LoVo (cell line): Measurements from ENCODE around the gene CD300E.
A peak's percentile ranks its signal among the peaks of the same experiment; 100 is the strongest.
"Not testable (repeated sequence)": the region's sequence is repeated elsewhere in the genome, so short reads cannot be mapped to it uniquely, and the experiment has no call there.

ENCODE experiments used
- DNase-seq: peaks from one replicate; pipeline ENCODE4 v3.0.0-alpha.2; 2016; ENCODE audit warnings: low spot score

CD300E gene

DNA sequence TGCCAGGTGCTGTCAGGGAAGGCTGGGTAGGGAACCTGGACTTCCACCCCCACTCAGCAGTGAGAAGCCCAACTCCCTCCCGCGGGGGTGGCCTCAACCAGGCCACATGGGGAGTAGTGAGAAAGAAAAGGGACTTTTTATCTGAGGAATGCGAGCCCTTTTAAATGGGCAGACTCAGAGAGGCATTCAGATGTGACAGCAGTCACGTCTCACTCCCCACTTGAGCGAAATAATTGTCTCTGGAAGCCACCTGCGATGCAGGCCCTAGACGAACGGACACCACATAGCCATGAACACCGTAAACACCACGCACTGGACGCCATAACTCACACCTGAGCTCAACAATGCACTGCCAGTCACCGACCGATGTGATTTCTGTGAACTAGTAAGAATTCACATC lies 11.9 kb upstream of the CD300E start:
- no peak for DNase-seq

- no peak for DNase-seq
These were observed 9.8 kb upstream of the CD300E start for GRCh38 chr17:74633326-74633725.

GRCh38 chr17:74632617-74633016 lies 9.1 kb upstream of the CD300E start:
- no peak for DNase-seq

DNA sequence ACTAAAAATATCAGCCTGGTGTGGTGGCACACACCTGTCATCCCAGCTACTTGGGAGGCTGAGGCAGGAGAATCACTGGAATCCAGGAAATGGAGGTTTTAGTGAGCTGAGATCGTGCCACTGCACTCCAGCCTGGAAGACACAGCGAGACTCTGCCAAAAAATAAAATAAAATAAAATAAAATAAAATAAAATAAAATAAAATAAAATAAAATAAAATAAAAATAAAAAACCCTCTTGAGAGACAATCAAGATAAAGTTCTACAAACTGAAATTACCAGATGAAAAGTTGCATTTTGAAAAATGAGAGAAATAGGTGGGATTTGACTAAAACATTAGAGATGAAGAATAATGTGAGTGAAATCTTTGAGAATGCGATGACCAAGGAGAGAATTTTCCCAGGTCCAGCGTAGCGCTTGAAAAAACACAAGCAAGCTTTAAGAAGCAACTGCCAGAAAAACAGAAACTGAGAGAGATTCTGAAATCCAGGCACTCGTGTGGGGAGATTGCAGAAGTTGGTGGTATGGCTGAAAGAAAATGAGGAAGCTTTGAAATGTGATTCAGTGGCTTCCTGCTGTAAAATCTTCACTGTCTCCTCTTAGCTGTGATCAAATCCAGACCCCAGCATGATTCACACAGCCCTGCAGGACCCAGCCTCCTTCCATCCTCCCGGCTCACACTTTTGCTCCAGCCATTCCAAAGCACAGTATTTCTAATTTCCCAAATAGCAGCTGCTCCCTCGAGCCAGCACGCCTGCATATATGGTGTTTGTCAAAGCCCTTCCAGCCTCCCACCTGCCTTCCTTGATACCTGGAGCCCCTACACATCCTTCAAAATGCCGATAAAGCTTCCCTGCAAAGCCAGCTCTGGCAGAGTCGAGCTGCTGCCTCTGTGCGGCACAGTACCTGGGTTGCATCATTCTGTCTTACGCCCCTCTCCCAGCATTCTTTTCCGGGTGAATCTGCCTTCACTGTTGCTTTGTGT lies 8.2 kb upstream of the CD300E start:
- DNase-seq, result no peak

- not testable (repeated sequence) for DNase-seq
These were observed 6.7 kb upstream of the CD300E start for GRCh38 chr17:74630251-74630650.

DNA sequence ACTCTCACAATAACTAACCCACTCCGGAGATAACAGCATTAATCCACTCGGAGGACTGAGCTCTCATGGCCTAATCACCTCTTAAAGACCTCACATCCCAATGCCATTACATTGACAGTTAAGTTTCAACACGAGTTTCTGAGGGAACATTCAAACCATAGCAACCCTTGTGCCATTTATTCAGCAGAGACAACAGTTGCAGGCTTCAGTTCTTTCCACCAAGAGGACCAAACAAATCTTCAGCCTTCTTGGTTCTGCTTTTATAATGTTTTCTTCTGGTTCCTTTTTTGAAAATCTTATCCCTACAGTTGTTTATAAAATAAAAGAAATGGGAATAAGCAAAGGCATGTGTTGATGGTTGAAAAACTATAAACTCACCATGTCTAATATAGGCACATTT lies 2.1 kb upstream of the CD300E start:
- no peak for DNase-seq

DNA sequence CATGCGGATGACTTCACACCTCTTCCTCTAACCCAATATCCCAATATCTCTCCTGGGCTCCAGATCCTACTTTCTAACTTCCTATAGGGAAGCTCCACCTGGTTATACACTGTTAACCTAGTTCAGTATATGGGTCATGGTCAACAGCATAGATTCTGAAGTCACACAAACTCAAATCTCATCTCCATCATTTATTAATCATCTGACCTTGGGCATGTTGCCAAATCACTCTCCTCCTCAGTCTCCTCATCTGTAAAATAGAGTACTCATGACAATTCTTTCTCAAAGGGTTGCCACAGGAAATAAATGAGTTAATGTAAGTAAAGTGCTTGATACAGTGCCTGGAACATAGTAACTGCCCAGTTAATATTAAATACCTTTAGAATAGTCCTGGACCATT lies 593 bp upstream of the CD300E start:
- no peak for DNase-seq

DNA sequence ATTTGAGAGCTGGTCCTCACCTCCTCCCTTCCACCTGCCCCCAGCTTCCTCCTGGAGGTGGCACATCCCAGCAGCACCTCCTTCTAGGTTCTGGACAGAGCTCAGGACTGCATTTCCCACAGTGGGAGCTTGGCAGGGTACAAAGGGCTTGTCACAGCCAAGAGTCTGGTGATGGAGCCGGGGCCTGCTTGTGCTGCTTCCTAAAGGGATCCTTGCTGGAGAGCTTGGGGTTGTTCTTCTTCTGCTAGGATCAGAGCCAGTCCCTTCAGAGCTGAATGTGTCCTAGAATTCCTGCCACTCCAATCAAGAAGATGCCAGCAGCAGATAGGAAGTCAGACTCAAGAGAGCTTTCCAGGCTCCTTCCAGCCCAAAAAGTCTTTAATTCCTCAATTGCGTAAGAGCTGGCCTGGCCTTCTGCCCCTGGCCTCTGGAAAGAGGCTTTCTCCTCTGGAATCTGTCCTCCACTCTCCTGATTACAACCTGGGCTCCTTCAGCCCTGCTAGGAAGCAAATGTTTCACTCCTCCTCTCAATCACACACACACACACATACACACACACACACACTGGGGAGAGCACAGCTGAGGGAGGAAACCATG lies 4.4 kb downstream of the CD300E start:
- DNase-seq, result no peak

GRCh38 chr17:74618451-74618850 lies 5.1 kb downstream of the CD300E start:
- DNase-seq, result no peak

DNA sequence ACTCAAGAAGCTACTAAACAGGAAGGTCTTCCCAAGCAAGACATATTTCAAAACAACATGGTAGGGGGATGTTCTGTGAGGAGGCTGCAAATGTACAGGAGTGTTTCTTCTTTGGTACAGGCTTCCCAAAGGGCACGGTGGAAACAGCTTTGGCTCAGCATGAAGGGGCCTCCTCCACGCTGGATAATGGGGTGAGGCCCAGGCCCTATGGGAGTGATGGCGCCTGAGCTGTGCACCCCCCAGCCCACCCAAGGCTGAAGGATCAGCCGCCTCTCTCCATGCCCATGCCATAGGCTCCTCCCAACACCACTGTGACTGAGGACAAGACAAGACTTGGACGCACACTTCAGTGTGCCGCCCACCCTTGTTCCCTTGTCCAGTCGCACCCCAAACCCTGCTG lies 6.8 kb downstream of the CD300E start:
- DNase-seq, result no peak

DNA sequence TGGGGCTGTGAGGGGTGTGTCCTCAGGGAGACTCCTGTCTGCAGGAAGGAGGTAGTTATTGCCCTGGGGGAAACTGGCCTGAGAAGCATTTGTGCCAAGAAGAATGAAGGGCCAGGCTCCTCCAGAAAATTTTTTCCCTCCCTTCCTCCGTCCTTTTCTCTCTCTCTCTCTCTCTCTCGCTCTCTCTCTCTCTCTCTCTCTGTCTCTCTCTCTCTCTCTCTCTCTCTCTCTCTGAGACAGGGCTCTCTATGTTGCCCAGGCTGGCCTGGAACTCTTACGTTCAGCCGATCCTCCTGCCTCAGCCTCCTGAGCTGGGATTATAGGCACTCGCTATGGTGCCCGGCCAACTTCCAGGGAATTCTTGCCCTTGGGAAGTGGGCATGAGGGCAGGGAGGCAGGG lies 11.5 kb downstream of the CD300E start:
- no peak for DNase-seq

- DNase-seq, result no peak
These were observed 13.4 kb downstream of the CD300E start for GRCh38 chr17:74610108-74610507.

DNA sequence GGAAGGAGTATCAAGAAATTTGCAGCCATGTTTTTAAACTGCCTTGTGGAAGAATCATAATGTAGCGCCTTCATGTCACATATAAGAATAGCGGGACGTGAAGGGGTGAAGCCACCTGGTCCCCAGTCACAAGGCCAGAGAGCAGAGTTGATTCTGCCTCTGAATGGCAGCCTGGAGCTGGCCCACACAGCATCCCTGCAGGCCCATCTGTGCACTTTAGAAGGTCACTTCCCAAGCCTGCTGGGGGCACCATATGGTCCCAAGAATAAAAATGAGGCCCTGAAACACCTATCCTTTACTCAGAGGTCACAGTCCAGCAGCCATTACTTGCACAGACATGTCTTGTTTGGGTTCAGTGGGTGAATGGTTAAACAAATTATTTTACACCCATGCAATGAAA lies 15.0 kb downstream of the CD300E start:
- DNase-seq, result no peak

DNA sequence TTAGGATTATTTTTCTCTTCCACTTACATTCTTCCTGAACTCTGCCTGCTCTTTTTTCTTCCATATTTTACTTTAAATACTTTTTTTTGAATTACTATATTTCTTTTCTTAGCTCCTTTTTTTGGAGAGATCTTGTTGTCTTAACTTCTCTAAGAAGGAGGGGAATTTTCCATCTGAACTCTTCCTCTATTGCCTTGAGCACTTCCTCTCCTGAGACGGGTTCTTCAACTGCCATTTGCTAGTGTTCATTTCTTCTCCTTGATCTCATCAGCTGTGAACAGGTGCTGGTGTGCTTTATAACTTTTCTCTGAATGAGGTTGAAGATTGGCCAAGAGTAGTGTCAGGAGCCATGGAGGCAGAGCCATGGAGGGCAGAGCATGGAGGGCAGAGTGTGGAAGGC lies 16.3 kb downstream of the CD300E start:
- DNase-seq, result no peak

- no peak for DNase-seq
These were observed 17.5 kb downstream of the CD300E start for GRCh38 chr17:74606050-74606449.

GRCh38 chr17:74605361-74605760 lies 18.2 kb downstream of the CD300E start:
- peak; percentile 8 for DNase-seq

DNA sequence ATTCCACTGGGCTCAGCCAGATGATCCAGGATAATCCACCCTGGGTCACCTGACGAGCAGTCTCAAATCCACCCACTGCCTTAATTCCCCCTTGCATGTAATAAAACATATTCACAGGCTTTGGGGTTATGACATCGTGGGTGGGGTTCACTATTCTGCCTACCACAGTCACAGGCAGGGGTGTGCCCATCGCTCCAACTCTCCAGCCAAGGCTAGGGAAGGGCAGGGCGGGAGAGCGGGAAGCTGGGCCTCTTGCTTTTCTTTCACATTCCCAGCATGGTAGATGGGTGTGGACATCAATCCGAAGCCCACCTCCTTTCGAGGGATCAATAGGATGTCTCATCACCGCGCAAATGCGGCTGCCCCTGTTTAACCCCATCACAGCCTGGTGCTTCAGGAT lies 18.8 kb downstream of the CD300E start:
- no peak for DNase-seq

GRCh38 chr17:74604200-74604599 lies 19.3 kb downstream of the CD300E start:
- no peak for DNase-seq

GRCh38 chr17:74603746-74604145 lies 19.8 kb downstream of the CD300E start:
- DNase-seq, result no peak

GRCh38 chr17:74603037-74603635 lies 20.4 kb downstream of the CD300E start:
- DNase-seq, result no peak

GRCh38 chr17:74601944-74602572 lies 21.5 kb downstream of the CD300E start:
- DNase-seq, result peak; percentile 16

GRCh38 chr17:74599448-74599939 lies 24.0 kb downstream of the CD300E start:
- no peak for DNase-seq

DNA sequence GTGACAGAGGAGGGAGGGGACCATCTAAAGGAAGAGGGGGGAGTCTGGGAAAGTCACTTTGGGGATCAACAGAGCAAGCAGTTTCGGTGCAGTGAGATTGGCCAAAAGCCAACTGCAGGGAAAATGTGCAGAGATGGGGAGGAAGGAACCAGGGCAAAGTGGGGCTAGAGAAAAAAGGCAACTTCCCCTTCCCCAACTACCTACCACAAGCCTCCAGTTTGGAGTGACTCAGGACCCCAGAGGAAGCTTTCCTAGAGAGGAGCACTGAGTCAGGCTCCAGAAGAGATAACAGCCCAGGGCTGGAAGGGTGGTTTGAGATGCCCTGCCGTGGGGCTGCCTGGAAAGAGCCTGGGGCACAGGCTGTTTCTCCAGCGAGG lies 24.5 kb downstream of the CD300E start:
- no peak for DNase-seq
